SW 1271 (cell line): Measurements from ENCODE around the gene MMAB.

ENCODE experiments used
- DNase-seq, 2 experiments: peaks; one replicate each; lab custom pipeline; 2025; lab: John Stamatoyannopoulos, UW

MMAB gene

GRCh38 chr12:109559200-109559505, 14.2 kb downstream of the MMAB start:
- no peak for DNase-seq

- no peak for DNase-seq
Observed at GRCh38 chr12:109558374-109559199, 14.7 kb downstream of the MMAB start.

GRCh38 chr12:109557805-109558204, 15.5 kb downstream of the MMAB start:
- DNase-seq = no peak

GRCh38 chr12:109557200-109557599, 16.1 kb downstream of the MMAB start:
- no peak for DNase-seq

- DNase-seq = no peak
Observed at GRCh38 chr12:109555431-109556315, 17.6 kb downstream of the MMAB start.

- no peak for DNase-seq
Observed at GRCh38 chr12:109554761-109555160, 18.5 kb downstream of the MMAB start.

GRCh38 chr12:109553906-109554500, 19.3 kb downstream of the MMAB start:
- no peak for DNase-seq

- no peak for DNase-seq
Observed at GRCh38 chr12:109553483-109553882, 19.8 kb downstream of the MMAB start.

GRCh38 chr12:109552971-109553370, 20.3 kb downstream of the MMAB start:
- DNase-seq = no peak

- no peak for DNase-seq
Observed at GRCh38 chr12:109551108-109551507, 22.2 kb downstream of the MMAB start.

GRCh38 chr12:109550281-109550680, 23.0 kb downstream of the MMAB start:
- no peak for DNase-seq

- no peak for DNase-seq
Observed at GRCh38 chr12:109549613-109550270, 23.6 kb downstream of the MMAB start.

- no peak for DNase-seq
Observed at GRCh38 chr12:109548258-109548657, 25.0 kb downstream of the MMAB start.

- DNase-seq = no peak
Observed at GRCh38 chr12:109547286-109547685, 26.0 kb downstream of the MMAB start.

- no peak for DNase-seq
Observed at GRCh38 chr12:109545826-109546225, 27.5 kb downstream of the MMAB start.

GRCh38 chr12:109544955-109545531, 28.3 kb downstream of the MMAB start:
- no peak for DNase-seq

GRCh38 chr12:109542876-109543275, 30.4 kb downstream of the MMAB start:
- no peak for DNase-seq

- DNase-seq = no peak
Observed at GRCh38 chr12:109542014-109542413, 31.3 kb downstream of the MMAB start.

GRCh38 chr12:109541413-109541726, 31.9 kb downstream of the MMAB start:
- no peak for DNase-seq

GRCh38 chr12:109540526-109541412, 32.5 kb downstream of the MMAB start:
- no peak for DNase-seq

- no peak for DNase-seq
Observed at GRCh38 chr12:109539508-109539907, 33.8 kb downstream of the MMAB start.
